T-helper 1 cell treated with Interleukin-12 subunit alpha and Interleukin-12 subunit beta and Interleukin-4 antibody, amounts not matched to agents 30 μg/mL and 1 μg/mL, for 36 hours (primary cell): Measurements from ENCODE around the gene ROM1.
"Not testable (repeated sequence)": the region's sequence is repeated elsewhere in the genome, so short reads cannot be mapped to it uniquely, and the experiment has no call there.

Experiments
- H3K27ac Mint-ChIP-seq: one replicate; pipeline ENCODE4 v1.8.0; 2021; ENCODE audit warnings: mild to moderate bottlenecking, mixed read lengths
- H3K27me3 Mint-ChIP-seq: one replicate; pipeline ENCODE4 v1.8.0; 2021; ENCODE audit warnings: low read depth, mixed read lengths
- H3K36me3 Mint-ChIP-seq: one replicate; pipeline ENCODE4 v1.8.0; 2021; ENCODE audit warnings: low read depth, mixed read lengths
- H3K4me1 Mint-ChIP-seq: one replicate; pipeline ENCODE4 v1.8.0; 2021; ENCODE audit warnings: low read depth, mixed read lengths
- H3K4me3 Mint-ChIP-seq: one replicate; pipeline ENCODE4 v1.8.0; 2021; ENCODE audit warnings: mild to moderate bottlenecking, moderate library complexity, mixed read lengths
- H3K9me3 Mint-ChIP-seq: one replicate; pipeline ENCODE4 v1.8.0; 2021; ENCODE audit warnings: mixed read lengths

Gene ROM1

GRCh38 chr11:62645946-62646824, 33.1 kb downstream of the ROM1 start, which contains the start of gene GANAB:
TSS of gene GANAB (minus strand) at chr11:62646613. CDS start at chr11:62646599, 14 bp downstream.
- peak within 1 kb of the TSS; percentile 96 for H3K27ac Mint-ChIP-seq
- H3K4me3 Mint-ChIP-seq, result peak within 1 kb of the TSS; percentile 99
- H3K36me3 Mint-ChIP-seq, result peaks cover 21% of the 10 kb centered on the region
- H3K4me1 Mint-ChIP-seq, result peaks cover 19% of the 10 kb centered on the region
- no peaks in the 10 kb centered on the region for H3K27me3 Mint-ChIP-seq
- no peaks in the 10 kb centered on the region for H3K9me3 Mint-ChIP-seq

GRCh38 chr11:62646825-62647608, 34.0 kb downstream of the ROM1 start:
- peaks cover 21% of the 10 kb centered on the region for H3K36me3 Mint-ChIP-seq

GRCh38 chr11:62647609-62648005, 34.5 kb downstream of the ROM1 start:
- H3K4me3 Mint-ChIP-seq, result no peak overlapping the region
- peak overlapping the region; percentile 31 for H3K27ac Mint-ChIP-seq
- H3K36me3 Mint-ChIP-seq, result peaks cover 24% of the 10 kb centered on the region
- peaks cover 20% of the 10 kb centered on the region for H3K4me1 Mint-ChIP-seq
- H3K27me3 Mint-ChIP-seq, result no peaks in the 10 kb centered on the region
- H3K9me3 Mint-ChIP-seq, result no peaks in the 10 kb centered on the region

More at GRCh38 chr11:62646825-62647608, 34.0 kb downstream of the ROM1 start:
- Mint-ChIP-seq H3K4me1 (peaks cover 17% of the 10 kb centered on the region), H3K9me3 (no peaks in the 10 kb centered on the region), H3K4me3 (peak overlapping the region; percentile 99), H3K27me3 (no peaks in the 10 kb centered on the region), H3K27ac (peak overlapping the region; percentile 96)

GRCh38 chr11:62648185-62648966, 35.3 kb downstream of the ROM1 start:
- Mint-ChIP-seq H3K27me3 (no peaks in the 10 kb centered on the region), H3K4me1 (peaks cover 21% of the 10 kb centered on the region), H3K27ac (no peak overlapping the region), H3K9me3 (no peaks in the 10 kb centered on the region), H3K4me3 (no peak overlapping the region), H3K36me3 (peaks cover 24% of the 10 kb centered on the region)

GRCh38 chr11:62648967-62649364, 35.9 kb downstream of the ROM1 start:
- H3K27me3 Mint-ChIP-seq, result no peaks in the 10 kb centered on the region
- H3K4me3 Mint-ChIP-seq, result no peak overlapping the region
- peaks cover 24% of the 10 kb centered on the region for H3K36me3 Mint-ChIP-seq
- peaks cover 24% of the 10 kb centered on the region for H3K4me1 Mint-ChIP-seq
- H3K27ac Mint-ChIP-seq, result no peak overlapping the region
- H3K9me3 Mint-ChIP-seq, result no peaks in the 10 kb centered on the region

GRCh38 chr11:62649486-62649885, 36.4 kb downstream of the ROM1 start:
- H3K36me3 Mint-ChIP-seq, result peaks cover 22% of the 10 kb centered on the region
- no peak overlapping the region for H3K4me3 Mint-ChIP-seq
- H3K27me3 Mint-ChIP-seq, result no peaks in the 10 kb centered on the region
- H3K4me1 Mint-ChIP-seq, result peaks cover 27% of the 10 kb centered on the region
- no peaks in the 10 kb centered on the region for H3K9me3 Mint-ChIP-seq
- H3K27ac Mint-ChIP-seq, result no peak overlapping the region

GRCh38 chr11:62650283-62650682, 37.2 kb downstream of the ROM1 start:
- H3K4me3 Mint-ChIP-seq, H3K9me3 Mint-ChIP-seq, H3K27me3 Mint-ChIP-seq, H3K27ac Mint-ChIP-seq: not testable (repeated sequence)
- H3K36me3 Mint-ChIP-seq, result peaks cover 19% of the 10 kb centered on the region
- peaks cover 31% of the 10 kb centered on the region for H3K4me1 Mint-ChIP-seq

GRCh38 chr11:62652161-62653006, 39.3 kb downstream of the ROM1 start:
- peak overlapping the region; percentile 91 for H3K4me3 Mint-ChIP-seq
- H3K9me3 Mint-ChIP-seq, result no peaks in the 10 kb centered on the region
- H3K36me3 Mint-ChIP-seq, result peaks cover 13% of the 10 kb centered on the region
- peak overlapping the region; percentile 88 for H3K27ac Mint-ChIP-seq
- H3K27me3 Mint-ChIP-seq, result no peaks in the 10 kb centered on the region
- H3K4me1 Mint-ChIP-seq, result peaks cover 24% of the 10 kb centered on the region

GRCh38 chr11:62654297-62654696, 41.2 kb downstream of the ROM1 start:
- Mint-ChIP-seq H3K4me3 (peak overlapping the region; percentile 45), H3K27me3 (no peaks in the 10 kb centered on the region), H3K9me3 (no peaks in the 10 kb centered on the region), H3K36me3 (peaks cover 9% of the 10 kb centered on the region), H3K4me1 (peaks cover 24% of the 10 kb centered on the region), H3K27ac (peak overlapping the region; percentile 72)

GRCh38 chr11:62656796-62657429, 43.9 kb downstream of the ROM1 start:
- peaks cover 21% of the 10 kb centered on the region for H3K4me1 Mint-ChIP-seq
- H3K36me3 Mint-ChIP-seq, result peaks cover 4% of the 10 kb centered on the region
- H3K4me3 Mint-ChIP-seq, result no peak overlapping the region
- no peaks in the 10 kb centered on the region for H3K27me3 Mint-ChIP-seq
- no peak overlapping the region for H3K27ac Mint-ChIP-seq
- H3K9me3 Mint-ChIP-seq, result no peaks in the 10 kb centered on the region

- Mint-ChIP-seq H3K27ac (peak overlapping the region; percentile 88), H3K4me1 (peaks cover 18% of the 10 kb centered on the region), H3K36me3 (peaks cover 24% of the 10 kb centered on the region), H3K27me3 (no peaks in the 10 kb centered on the region), H3K4me3 (peak overlapping the region; percentile 96), H3K9me3 (no peaks in the 10 kb centered on the region)
These were observed 51.5 kb downstream of the ROM1 start for GRCh38 chr11:62664405-62665074.
